Suprapubic skin (tissue), 3 donors: ENCODE data around the gene TBC1D20.

Experiments
- POLR2AphosphoS5 ChIP-seq, 3 donors: sonication (generic); formaldehyde crosslinking; IDR thresholded peaks; one replicate each; pipeline ENCODE4 v1.6.1; 2017; ENCODE audit warnings: antibody characterized with exemption in 3 of 3
- TF ChIP-seq, protein P1 (sequence below), 2 donors: fragments of 200-600 bp in 1 of 2; fragments of 450-650 bp in 1 of 2; sonication (generic) in 1 of 2; IDR thresholded peaks; one replicate each; pipeline ENCODE4 v1.5.1; 2016 to 2019; ENCODE audit warnings: antibody characterized with exemption in 2 of 2, mild to moderate bottlenecking in 1 of 2, moderate library complexity in 1 of 2

DNA sequence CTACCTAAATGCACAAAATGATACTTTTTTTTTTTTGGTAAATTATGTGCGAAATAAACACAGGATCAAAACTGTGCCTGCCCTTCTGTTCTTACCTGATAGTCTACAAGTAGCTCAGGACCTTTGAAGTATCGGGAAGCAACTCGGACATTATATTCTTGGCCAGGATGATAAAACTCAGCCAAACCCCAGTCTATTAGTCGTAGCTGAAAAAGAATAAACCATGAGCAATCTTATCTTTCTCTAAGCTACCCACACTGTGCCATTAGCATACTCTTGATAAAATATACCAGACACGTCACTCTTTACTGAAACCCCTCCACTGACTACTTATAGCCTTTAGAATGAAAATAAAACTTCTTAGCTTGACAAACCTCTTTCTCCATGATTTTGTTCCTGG lies 29.8 kb upstream of the TBC1D20 start:
- TF ChIP-seq, protein P1, sequence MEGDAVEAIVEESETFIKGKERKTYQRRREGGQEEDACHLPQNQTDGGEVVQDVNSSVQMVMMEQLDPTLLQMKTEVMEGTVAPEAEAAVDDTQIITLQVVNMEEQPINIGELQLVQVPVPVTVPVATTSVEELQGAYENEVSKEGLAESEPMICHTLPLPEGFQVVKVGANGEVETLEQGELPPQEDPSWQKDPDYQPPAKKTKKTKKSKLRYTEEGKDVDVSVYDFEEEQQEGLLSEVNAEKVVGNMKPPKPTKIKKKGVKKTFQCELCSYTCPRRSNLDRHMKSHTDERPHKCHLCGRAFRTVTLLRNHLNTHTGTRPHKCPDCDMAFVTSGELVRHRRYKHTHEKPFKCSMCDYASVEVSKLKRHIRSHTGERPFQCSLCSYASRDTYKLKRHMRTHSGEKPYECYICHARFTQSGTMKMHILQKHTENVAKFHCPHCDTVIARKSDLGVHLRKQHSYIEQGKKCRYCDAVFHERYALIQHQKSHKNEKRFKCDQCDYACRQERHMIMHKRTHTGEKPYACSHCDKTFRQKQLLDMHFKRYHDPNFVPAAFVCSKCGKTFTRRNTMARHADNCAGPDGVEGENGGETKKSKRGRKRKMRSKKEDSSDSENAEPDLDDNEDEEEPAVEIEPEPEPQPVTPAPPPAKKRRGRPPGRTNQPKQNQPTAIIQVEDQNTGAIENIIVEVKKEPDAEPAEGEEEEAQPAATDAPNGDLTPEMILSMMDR (IDR thresholded peaks at IDR 0.05) = no peak
- TF ChIP-seq POLR2AphosphoS5 (IDR thresholded peaks at IDR 0.05) = no peak
